GM12878 (cell line): ENCODE results near the gene SRBD1. TPM values are rescaled to one million over a fixed set of nuclear protein-coding genes. Genes with fewer than 3 reads are reported as not detected.

Experiments
- CEBPZ ChIP-seq: fragments of 150-350 bp; IDR thresholded peaks from 2 replicates; pipeline ENCODE4 v1.6.1; 2016; ENCODE audit warnings: low read depth, low read length
- CHD2 ChIP-seq: IDR thresholded peaks from 2 replicates; pipeline ENCODE4 v1.6.1; 2011; ENCODE audit warnings: low read depth, low read length, improper control_type of control experiment, borderline replicate concordance
- FOXK2 ChIP-seq: fragments of 450-650 bp; IDR thresholded peaks from 2 replicates; pipeline ENCODE4 v1.6.1; 2017; ENCODE audit warnings: mild to moderate bottlenecking, moderate library complexity
- NR2C2 ChIP-seq: IDR thresholded peaks from 2 replicates; pipeline ENCODE4 v1.6.1; 2011; ENCODE audit warnings: borderline replicate concordance, low read depth; ENCODE audit not compliant: control insufficient read depth, insufficient read length
- POU2F2 ChIP-seq: IDR thresholded peaks from 3 replicates; pipeline ENCODE4 v1.6.1; 2011; ENCODE audit warnings: low read depth, mild to moderate bottlenecking, low read length, borderline replicate concordance
- SMAD5 ChIP-seq: IDR thresholded peaks from 2 replicates; pipeline ENCODE4 v1.6.1; 2016; ENCODE audit warnings: antibody characterized with exemption, low read depth
- STAT3 ChIP-seq: IDR thresholded peaks from 2 replicates; pipeline ENCODE4 v1.6.1; 2011; ENCODE audit warnings: low read depth, low read length, improper control_type of control experiment
- ZBTB11 ChIP-seq: fragments of 450-650 bp; formaldehyde crosslinking; IDR thresholded peaks from 2 replicates; pipeline ENCODE4 v1.5.0; 2022; ENCODE audit warnings: mild to moderate bottlenecking, missing genetic modification characterization
- ZNF384 ChIP-seq: IDR thresholded peaks from 2 replicates; pipeline ENCODE4 v1.6.1; 2012; ENCODE audit warnings: low read depth, mild to moderate bottlenecking, low read length, improper control_type of control experiment, borderline replicate concordance
- polyA plus RNA-seq, 11 experiments: library from polyadenylated mRNA; depleted of rRNA in 4 of 11; unstranded in 6 of 11; stranded (reverse) in 5 of 11; fragments of >200 nt; fragmentation: Nextera tagmentation in 4 of 11; fragmentation: Illumina TruSeq in 1 of 11; extraction: Ambion mirVana in 4 of 11; extraction: Trizol in 1 of 11; gene quantifications; 1 replicate in 1 of 11; 2 replicates in 10 of 11; pipeline versions ENCODE4 v1.2.1 to v1.2.3, GENCODE V29; 2011 to 2016; ENCODE audit warnings: inconsistent platforms in 2 of 11, missing spikeins in 2 of 11, low read depth in 1 of 11
- total RNA-seq, 4 experiments: library from RNA; depleted of rRNA in 3 of 4; stranded (reverse); fragments of >200 nt in 3 of 4; fragmentation: Illumina TruSeq in 1 of 4; extraction: Trizol in 1 of 4; gene quantifications; 2 replicates each; pipeline versions ENCODE4 v1.2.1 to v1.2.3, GENCODE V29; 2013 to 2021
- TF ChIP-seq, protein P1 (sequence below): IDR thresholded peaks from 2 replicates; pipeline ENCODE4 v1.6.1; 2012; ENCODE audit warnings: low read length, inconsistent platforms

The SRBD1 gene
- total and polyA plus RNA-seq, 10 of the 15 experiments (the other 5 are each of a cell fraction or from before 2014, with no cell fraction given) = 9.7 to 33.1 (median 20.1) TPM

DNA sequence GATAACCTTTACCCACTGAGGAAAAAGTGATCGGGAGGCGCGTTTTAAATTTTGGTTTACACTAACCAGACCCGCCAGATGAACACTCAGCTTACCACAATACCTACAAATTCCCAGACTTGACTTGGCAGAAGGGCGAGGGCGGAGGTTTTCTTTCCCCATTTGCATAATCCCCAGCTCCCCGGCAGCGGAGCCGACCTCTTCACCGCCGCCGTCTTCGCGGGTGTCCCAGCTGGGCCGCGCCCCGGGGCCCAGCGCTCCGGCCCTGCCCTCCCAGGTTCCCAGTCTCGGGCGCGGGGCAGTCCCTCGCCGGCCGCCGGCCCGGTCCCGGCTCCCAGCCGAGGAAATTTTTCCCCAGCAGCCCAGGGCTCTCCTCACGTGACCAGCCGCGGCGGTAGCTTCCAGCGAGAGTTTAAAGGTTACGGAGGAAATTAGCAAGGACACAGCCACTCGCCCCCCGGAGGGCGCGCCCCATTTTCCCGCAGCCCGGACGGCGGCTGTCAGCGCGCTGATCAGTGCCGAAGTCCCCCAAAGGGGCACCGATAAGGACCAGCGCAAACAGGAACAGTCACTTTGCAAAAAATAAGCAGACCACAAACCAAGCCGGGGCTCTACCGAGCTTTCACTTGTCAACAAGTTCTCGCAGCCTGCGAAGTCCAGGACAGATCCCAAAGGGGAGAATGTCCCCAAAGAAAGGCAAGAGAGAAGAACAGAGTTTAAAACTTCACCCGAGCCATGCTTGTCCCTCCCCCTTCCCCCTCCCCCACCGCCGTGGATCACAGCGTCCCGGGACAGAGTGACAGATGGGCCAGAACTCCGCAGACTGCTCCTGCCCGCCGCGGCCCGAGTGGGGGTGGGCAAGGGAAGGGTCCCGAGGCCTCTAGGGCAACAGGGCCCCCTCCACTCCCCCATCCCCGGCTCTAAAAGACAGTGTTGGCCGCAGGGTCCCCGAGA is 39.1 kb upstream of the SRBD1 start (continued):
- TF ChIP-seq CHD2 = peak; percentile 25; the same call in 1 of the 2 replicates
- TF ChIP-seq, protein P1, sequence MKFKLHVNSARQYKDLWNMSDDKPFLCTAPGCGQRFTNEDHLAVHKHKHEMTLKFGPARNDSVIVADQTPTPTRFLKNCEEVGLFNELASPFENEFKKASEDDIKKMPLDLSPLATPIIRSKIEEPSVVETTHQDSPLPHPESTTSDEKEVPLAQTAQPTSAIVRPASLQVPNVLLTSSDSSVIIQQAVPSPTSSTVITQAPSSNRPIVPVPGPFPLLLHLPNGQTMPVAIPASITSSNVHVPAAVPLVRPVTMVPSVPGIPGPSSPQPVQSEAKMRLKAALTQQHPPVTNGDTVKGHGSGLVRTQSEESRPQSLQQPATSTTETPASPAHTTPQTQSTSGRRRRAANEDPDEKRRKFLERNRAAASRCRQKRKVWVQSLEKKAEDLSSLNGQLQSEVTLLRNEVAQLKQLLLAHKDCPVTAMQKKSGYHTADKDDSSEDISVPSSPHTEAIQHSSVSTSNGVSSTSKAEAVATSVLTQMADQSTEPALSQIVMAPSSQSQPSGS = no peak
- no peak for TF ChIP-seq STAT3
- no peak for TF ChIP-seq NR2C2
- TF ChIP-seq ZNF384 = no peak
- no peak for TF ChIP-seq SMAD5
- peak; percentile 93; the same call in 2 of the 3 replicates for TF ChIP-seq POU2F2
- TF ChIP-seq CEBPZ = no peak
- no peak for TF ChIP-seq ZBTB11 (CRISPR knock-in tag)
- no peak for TF ChIP-seq FOXK2
